ENCODE measurements around the gene CASKIN2.

CASKIN2 gene

GRCh38 chr17:75546181-75546580 is 30.8 kb upstream of the CASKIN2 start:
- peaks cover 52 to 84% of the 10 kb centered on the region in 2 donors for H3K4me1 ChIP-seq (ENCODE audit: control insufficient read depth in 2 of 2, insufficient read depth in 2 of 2, low read length in 2 of 2)

GRCh38 chr17:75544250-75544649 is 28.9 kb upstream of the CASKIN2 start:
- Histone ChIP-seq H3K27ac (ENCODE audit: low read depth in 2 of 2, low read length in 2 of 2) (peak overlapping the region; percentile 92 to 94), H3K4me3 (ENCODE audit: low read length in 2 of 2) (no peak overlapping the region), H3K4me1 (ENCODE audit: control insufficient read depth in 2 of 2, insufficient read depth in 2 of 2, low read length in 2 of 2) (peaks cover 47 to 81% of the 10 kb centered on the region in 2 donors), H3K36me3 (ENCODE audit: control insufficient read depth in 2 of 2, insufficient read depth in 2 of 2, low read length in 2 of 2) (peaks cover 22 to 36% of the 10 kb centered on the region in 2 donors), H3K9me3 (ENCODE audit: control insufficient read depth in 2 of 2, low read length in 2 of 2) (no peaks in the 10 kb centered on the region), H3K27me3 (ENCODE audit: control insufficient read depth in 2 of 2, insufficient read depth in 2 of 2, low read length in 2 of 2) (no peaks in the 10 kb centered on the region), H3K9ac (ENCODE audit: low read depth in 1 of 2, low read length in 2 of 2) (peak overlapping the region; percentile 31 to 65)

More at GRCh38 chr17:75546181-75546580, 30.8 kb upstream of the CASKIN2 start:
- Histone ChIP-seq H3K9me3 (ENCODE audit: control insufficient read depth in 2 of 2, low read length in 2 of 2) (no peaks in the 10 kb centered on the region), H3K4me3 (ENCODE audit: low read length in 2 of 2) (no peak overlapping the region), H3K27me3 (ENCODE audit: control insufficient read depth in 2 of 2, insufficient read depth in 2 of 2, low read length in 2 of 2) (no peaks in the 10 kb centered on the region), H3K36me3 (ENCODE audit: control insufficient read depth in 2 of 2, insufficient read depth in 2 of 2, low read length in 2 of 2) (peaks cover 24 to 27% of the 10 kb centered on the region in 2 donors), H3K9ac (ENCODE audit: low read depth in 1 of 2, low read length in 2 of 2) (no peak overlapping the region), H3K27ac (ENCODE audit: low read depth in 2 of 2, low read length in 2 of 2) (peak overlapping the region in 1 of 2 donors; percentile 33)

GRCh38 chr17:75542728-75543336 is 27.5 kb upstream of the CASKIN2 start:
- H3K4me3 ChIP-seq (ENCODE audit: low read length in 2 of 2), result no peak overlapping the region
- H3K9ac ChIP-seq (ENCODE audit: low read depth in 1 of 2, low read length in 2 of 2), result peak overlapping the region; percentile 65 to 76
- H3K9me3 ChIP-seq (ENCODE audit: control insufficient read depth in 2 of 2, low read length in 2 of 2), result no peaks in the 10 kb centered on the region
- H3K4me1 ChIP-seq (ENCODE audit: control insufficient read depth in 2 of 2, insufficient read depth in 2 of 2, low read length in 2 of 2), result peaks cover 46 to 78% of the 10 kb centered on the region in 2 donors
- H3K27me3 ChIP-seq (ENCODE audit: control insufficient read depth in 2 of 2, insufficient read depth in 2 of 2, low read length in 2 of 2), result no peaks in the 10 kb centered on the region
- peaks cover 29 to 36% of the 10 kb centered on the region in 2 donors for H3K36me3 ChIP-seq (ENCODE audit: control insufficient read depth in 2 of 2, insufficient read depth in 2 of 2, low read length in 2 of 2)
- peak overlapping the region; percentile 92 to 94 for H3K27ac ChIP-seq (ENCODE audit: low read depth in 2 of 2, low read length in 2 of 2)

- peak overlapping the region; percentile 65 to 76 for H3K9ac ChIP-seq (ENCODE audit: low read depth in 1 of 2, low read length in 2 of 2)
- peak overlapping the region in 1 of 2 donors; percentile 14 for H3K4me3 ChIP-seq (ENCODE audit: low read length in 2 of 2)
- no peaks in the 10 kb centered on the region for H3K27me3 ChIP-seq (ENCODE audit: control insufficient read depth in 2 of 2, insufficient read depth in 2 of 2, low read length in 2 of 2)
- H3K4me1 ChIP-seq (ENCODE audit: control insufficient read depth in 2 of 2, insufficient read depth in 2 of 2, low read length in 2 of 2), result peaks cover 45 to 73% of the 10 kb centered on the region in 2 donors
- H3K27ac ChIP-seq (ENCODE audit: low read depth in 2 of 2, low read length in 2 of 2), result peak overlapping the region; percentile 92 to 94
- peaks cover 29 to 36% of the 10 kb centered on the region in 2 donors for H3K36me3 ChIP-seq (ENCODE audit: control insufficient read depth in 2 of 2, insufficient read depth in 2 of 2, low read length in 2 of 2)
- H3K9me3 ChIP-seq (ENCODE audit: control insufficient read depth in 2 of 2, low read length in 2 of 2), result no peaks in the 10 kb centered on the region
These were observed 26.9 kb upstream of the CASKIN2 start for GRCh38 chr17:75542229-75542628.

- H3K9ac ChIP-seq (ENCODE audit: low read depth in 1 of 2, low read length in 2 of 2), result peak overlapping the region in 1 of 2 donors; percentile 69
- no peaks in the 10 kb centered on the region for H3K27me3 ChIP-seq (ENCODE audit: control insufficient read depth in 2 of 2, insufficient read depth in 2 of 2, low read length in 2 of 2)
- peaks cover 24 to 29% of the 10 kb centered on the region in 2 donors for H3K36me3 ChIP-seq (ENCODE audit: control insufficient read depth in 2 of 2, insufficient read depth in 2 of 2, low read length in 2 of 2)
- H3K4me1 ChIP-seq (ENCODE audit: control insufficient read depth in 2 of 2, insufficient read depth in 2 of 2, low read length in 2 of 2), result peaks cover 41 to 67% of the 10 kb centered on the region in 2 donors
- peak overlapping the region; percentile 92 to 94 for H3K27ac ChIP-seq (ENCODE audit: low read depth in 2 of 2, low read length in 2 of 2)
- no peaks in the 10 kb centered on the region for H3K9me3 ChIP-seq (ENCODE audit: control insufficient read depth in 2 of 2, low read length in 2 of 2)
- H3K4me3 ChIP-seq (ENCODE audit: low read length in 2 of 2), result no peak overlapping the region
These were observed 25.7 kb upstream of the CASKIN2 start for GRCh38 chr17:75540923-75541503.

GRCh38 chr17:75539967-75540729 is 24.8 kb upstream of the CASKIN2 start:
- peak overlapping the region; percentile 92 to 94 for H3K27ac ChIP-seq (ENCODE audit: low read depth in 2 of 2, low read length in 2 of 2)
- H3K4me3 ChIP-seq (ENCODE audit: low read length in 2 of 2), result no peak overlapping the region
- H3K9ac ChIP-seq (ENCODE audit: low read depth in 1 of 2, low read length in 2 of 2), result peak overlapping the region in 1 of 2 donors; percentile 69
- peaks cover 47 to 72% of the 10 kb centered on the region in 2 donors for H3K4me1 ChIP-seq (ENCODE audit: control insufficient read depth in 2 of 2, insufficient read depth in 2 of 2, low read length in 2 of 2)
- no peaks in the 10 kb centered on the region for H3K27me3 ChIP-seq (ENCODE audit: control insufficient read depth in 2 of 2, insufficient read depth in 2 of 2, low read length in 2 of 2)
- H3K9me3 ChIP-seq (ENCODE audit: control insufficient read depth in 2 of 2, low read length in 2 of 2), result no peaks in the 10 kb centered on the region
- peaks cover 19 to 25% of the 10 kb centered on the region in 2 donors for H3K36me3 ChIP-seq (ENCODE audit: control insufficient read depth in 2 of 2, insufficient read depth in 2 of 2, low read length in 2 of 2)

- Histone ChIP-seq H3K9me3 (ENCODE audit: control insufficient read depth in 2 of 2, low read length in 2 of 2) (no peaks in the 10 kb centered on the region), H3K36me3 (ENCODE audit: control insufficient read depth in 2 of 2, insufficient read depth in 2 of 2, low read length in 2 of 2) (peaks cover 11 to 17% of the 10 kb centered on the region in 2 donors), H3K27ac (ENCODE audit: low read depth in 2 of 2, low read length in 2 of 2) (no peak overlapping the region), H3K9ac (ENCODE audit: low read depth in 1 of 2, low read length in 2 of 2) (peak overlapping the region in 1 of 2 donors; percentile 73), H3K4me3 (ENCODE audit: low read length in 2 of 2) (no peak overlapping the region), H3K4me1 (ENCODE audit: control insufficient read depth in 2 of 2, insufficient read depth in 2 of 2, low read length in 2 of 2) (peaks cover 46 to 64% of the 10 kb centered on the region in 2 donors), H3K27me3 (ENCODE audit: control insufficient read depth in 2 of 2, insufficient read depth in 2 of 2, low read length in 2 of 2) (no peaks in the 10 kb centered on the region)
These were observed 21.0 kb upstream of the CASKIN2 start for GRCh38 chr17:75536366-75536765.

GRCh38 chr17:75535871-75536270 is 20.5 kb upstream of the CASKIN2 start:
- peaks cover 11 to 17% of the 10 kb centered on the region in 2 donors for H3K36me3 ChIP-seq (ENCODE audit: control insufficient read depth in 2 of 2, insufficient read depth in 2 of 2, low read length in 2 of 2)
- peak overlapping the region in 1 of 2 donors; percentile 73 for H3K9ac ChIP-seq (ENCODE audit: low read depth in 1 of 2, low read length in 2 of 2)
- peaks cover 47 to 64% of the 10 kb centered on the region in 2 donors for H3K4me1 ChIP-seq (ENCODE audit: control insufficient read depth in 2 of 2, insufficient read depth in 2 of 2, low read length in 2 of 2)
- no peak overlapping the region for H3K4me3 ChIP-seq (ENCODE audit: low read length in 2 of 2)
- peak overlapping the region; percentile 83 to 86 for H3K27ac ChIP-seq (ENCODE audit: low read depth in 2 of 2, low read length in 2 of 2)
- no peaks in the 10 kb centered on the region for H3K9me3 ChIP-seq (ENCODE audit: control insufficient read depth in 2 of 2, low read length in 2 of 2)
- H3K27me3 ChIP-seq (ENCODE audit: control insufficient read depth in 2 of 2, insufficient read depth in 2 of 2, low read length in 2 of 2), result no peaks in the 10 kb centered on the region

- Histone ChIP-seq H3K4me3 (ENCODE audit: low read length in 2 of 2) (peak overlapping the region; percentile 26 to 40), H3K9me3 (ENCODE audit: control insufficient read depth in 2 of 2, low read length in 2 of 2) (no peaks in the 10 kb centered on the region), H3K36me3 (ENCODE audit: control insufficient read depth in 2 of 2, insufficient read depth in 2 of 2, low read length in 2 of 2) (peaks cover 11% of the 10 kb centered on the region in 2 donors), H3K27me3 (ENCODE audit: control insufficient read depth in 2 of 2, insufficient read depth in 2 of 2, low read length in 2 of 2) (no peaks in the 10 kb centered on the region), H3K9ac (ENCODE audit: low read depth in 1 of 2, low read length in 2 of 2) (peak overlapping the region; percentile 63 to 73), H3K27ac (ENCODE audit: low read depth in 2 of 2, low read length in 2 of 2) (peak overlapping the region; percentile 83 to 86), H3K4me1 (ENCODE audit: control insufficient read depth in 2 of 2, insufficient read depth in 2 of 2, low read length in 2 of 2) (peaks cover 42 to 61% of the 10 kb centered on the region in 2 donors)
These were observed 19.8 kb upstream of the CASKIN2 start for GRCh38 chr17:75535119-75535537.

GRCh38 chr17:75531721-75532072 is 16.4 kb upstream of the CASKIN2 start:
- Histone ChIP-seq H3K27ac (ENCODE audit: low read depth in 2 of 2, low read length in 2 of 2) (peak overlapping the region; percentile 80 to 94), H3K27me3 (ENCODE audit: control insufficient read depth in 2 of 2, insufficient read depth in 2 of 2, low read length in 2 of 2) (no peaks in the 10 kb centered on the region), H3K36me3 (ENCODE audit: control insufficient read depth in 2 of 2, insufficient read depth in 2 of 2, low read length in 2 of 2) (peaks cover 7 to 12% of the 10 kb centered on the region in 2 donors), H3K9ac (ENCODE audit: low read depth in 1 of 2, low read length in 2 of 2) (peak overlapping the region; percentile 52 to 78), H3K4me3 (ENCODE audit: low read length in 2 of 2) (peak overlapping the region in 1 of 2 donors; percentile 16), H3K4me1 (ENCODE audit: control insufficient read depth in 2 of 2, insufficient read depth in 2 of 2, low read length in 2 of 2) (peaks cover 40 to 59% of the 10 kb centered on the region in 2 donors), H3K9me3 (ENCODE audit: control insufficient read depth in 2 of 2, low read length in 2 of 2) (no peaks in the 10 kb centered on the region)
